Measurements from ENCODE around the gene NDUFS7.

Gene NDUFS7

DNA sequence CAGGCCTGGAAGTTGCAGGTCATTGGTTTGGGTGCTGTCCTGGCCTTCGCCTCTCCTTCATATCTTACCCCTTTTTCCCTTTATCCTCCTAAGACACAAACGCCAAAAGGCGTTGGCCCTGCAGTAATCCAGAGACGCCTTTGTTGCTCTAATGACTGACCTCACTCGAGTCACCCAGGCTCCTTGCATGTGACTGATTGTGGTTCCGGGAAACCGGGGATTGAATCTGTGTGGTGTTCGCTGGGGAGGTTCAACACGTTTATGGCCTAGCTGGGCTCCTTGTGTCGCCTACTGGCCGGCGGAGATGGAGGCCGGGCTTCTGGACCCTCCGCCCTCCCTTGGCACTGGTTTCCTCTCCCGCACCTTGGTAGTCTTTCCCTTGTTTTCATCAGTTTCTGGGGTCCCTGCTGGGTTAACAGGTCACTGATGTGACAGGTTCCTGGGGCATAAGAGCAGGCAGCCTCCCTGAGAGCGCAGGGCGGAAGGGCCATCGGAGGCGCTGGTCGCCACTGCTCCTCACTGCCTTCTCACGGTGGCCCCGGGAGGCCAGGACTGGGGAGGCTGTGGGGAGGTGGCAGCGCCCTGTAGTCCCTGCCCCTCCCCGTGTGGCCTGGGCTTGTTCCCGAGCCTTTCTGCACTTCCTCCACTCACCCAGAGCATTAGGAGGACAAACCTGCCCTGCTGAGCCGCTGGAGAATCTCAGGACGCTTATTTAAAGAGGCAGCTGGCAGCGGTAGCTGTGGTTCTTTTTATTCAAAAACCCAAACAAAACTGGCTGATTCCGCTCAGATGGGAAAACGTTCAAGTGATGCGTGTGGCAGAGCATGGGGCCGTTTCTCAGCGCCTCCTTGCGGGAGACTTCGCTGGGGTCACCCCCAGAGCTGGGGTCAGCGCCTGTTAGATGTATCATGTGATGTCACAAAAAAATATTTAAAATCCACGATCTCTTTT lies 18.1 kb upstream of the NDUFS7 start:
- TF ChIP-seq CTCF (IDR thresholded peaks at IDR 0.05; ENCODE audit: low read depth, low read length, missing control alignments): no peak
- no peak overlapping the region for H3K4me3 ChIP-seq (replicated peaks; ENCODE audit: low read depth, low read length)
- DNase-seq (ENCODE audit: extremely low read depth, low read depth): no peak

GRCh38 chr19:1366296-1366695 lies 17.4 kb upstream of the NDUFS7 start:
- H3K4me3 ChIP-seq (replicated peaks; ENCODE audit: low read depth, low read length): no peak overlapping the region
- TF ChIP-seq CTCF (IDR thresholded peaks at IDR 0.05; ENCODE audit: low read depth, low read length, missing control alignments): no peak
- no peak for DNase-seq (ENCODE audit: extremely low read depth, low read depth)

DNA sequence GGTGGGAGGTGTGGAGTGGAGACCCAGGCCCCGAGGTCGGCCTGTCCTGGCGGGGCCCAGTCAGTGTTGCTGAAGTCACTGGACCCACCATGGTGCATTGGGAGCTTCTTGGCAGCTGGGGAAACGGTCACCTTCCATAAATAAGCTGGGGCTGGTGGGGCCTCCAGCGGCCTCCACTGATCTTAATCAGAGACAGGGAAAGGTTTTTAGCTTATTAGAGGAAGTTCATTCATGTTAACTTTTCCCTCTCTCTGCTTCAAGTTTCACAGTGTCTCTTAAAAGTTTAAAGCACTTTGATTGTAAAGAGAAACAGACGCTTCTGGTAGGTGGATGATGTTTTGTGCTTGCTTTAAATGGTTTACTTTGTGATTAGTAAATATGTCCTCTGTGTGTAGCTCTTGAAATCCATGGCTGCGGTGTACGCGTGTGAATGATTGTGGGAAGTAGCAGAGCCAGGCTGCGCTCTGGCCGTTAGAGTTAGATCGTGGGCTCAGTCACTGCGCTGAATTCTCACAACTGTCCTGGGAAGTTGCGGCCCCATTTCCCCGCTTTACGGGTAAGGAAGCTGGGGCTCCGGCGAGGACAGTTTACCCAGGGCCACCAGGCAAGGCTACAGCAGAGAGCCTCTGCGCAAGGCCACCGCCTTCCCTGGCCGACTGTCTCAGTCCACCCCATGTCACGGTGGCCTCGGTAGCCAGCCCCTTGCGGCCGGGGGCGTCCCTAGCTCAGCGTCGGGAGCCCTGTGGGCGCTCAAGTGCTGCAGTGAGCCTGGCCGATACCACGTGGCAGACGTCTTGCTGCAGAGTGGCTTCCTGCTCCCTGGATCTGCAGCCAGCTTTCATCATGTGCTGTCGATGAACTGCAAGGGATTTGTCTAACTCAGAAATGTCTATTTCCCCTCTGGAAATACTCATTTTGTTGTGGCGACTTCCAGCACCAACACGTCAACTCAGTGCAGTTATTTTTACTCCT lies 16.5 kb upstream of the NDUFS7 start:
- H3K4me3 ChIP-seq (replicated peaks; ENCODE audit: low read depth, low read length): no peak overlapping the region
- DNase-seq (ENCODE audit: extremely low read depth, low read depth): no peak
- no peak for TF ChIP-seq CTCF (IDR thresholded peaks at IDR 0.05; ENCODE audit: low read depth, low read length, missing control alignments)

GRCh38 chr19:1369214-1369805 lies 14.4 kb upstream of the NDUFS7 start:
- no peak overlapping the region for H3K4me3 ChIP-seq (replicated peaks; ENCODE audit: low read depth, low read length)
- TF ChIP-seq CTCF (IDR thresholded peaks at IDR 0.05; ENCODE audit: low read depth, low read length, missing control alignments): no peak
- DNase-seq (ENCODE audit: extremely low read depth, low read depth): no peak

DNA sequence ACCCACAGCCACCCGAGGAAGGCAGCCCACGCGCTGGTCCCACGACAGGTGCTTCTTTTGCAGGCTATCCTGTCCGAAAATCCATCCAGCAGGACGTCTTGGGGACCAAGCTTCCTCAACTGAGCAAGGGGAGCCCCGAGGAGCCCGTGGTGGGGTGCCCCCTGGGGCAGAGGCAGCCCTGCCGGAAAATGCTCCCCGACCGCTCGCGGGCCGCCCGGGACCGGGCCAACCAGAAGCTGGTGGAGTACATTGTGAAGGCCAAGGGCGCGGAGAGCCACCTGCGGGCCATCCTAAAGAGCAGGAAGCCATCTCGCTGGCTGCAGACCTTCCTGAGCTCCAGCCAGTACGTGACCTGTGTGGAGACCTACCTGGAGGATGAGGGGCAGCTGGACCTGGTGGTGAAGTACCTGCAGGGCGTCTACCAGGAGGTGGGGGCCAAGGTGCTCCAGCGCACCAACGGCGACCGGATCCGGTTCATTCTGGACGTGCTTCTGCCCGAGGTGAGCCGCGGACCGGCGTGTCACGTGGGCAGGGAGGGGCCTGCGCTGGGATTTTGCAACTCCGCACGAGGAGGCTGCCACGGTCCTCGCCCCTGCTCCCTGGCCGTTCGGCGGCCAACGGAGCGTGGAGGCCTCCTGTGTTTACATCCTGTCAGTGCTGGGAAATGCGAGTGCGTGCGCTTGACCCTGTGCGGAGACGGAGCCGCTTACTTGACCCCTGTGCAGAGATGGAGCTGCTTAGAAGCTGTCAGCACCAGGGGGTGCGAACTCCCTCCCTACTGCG lies 12.9 kb upstream of the NDUFS7 start:
- H3K4me3 ChIP-seq (replicated peaks; ENCODE audit: low read depth, low read length): no peak overlapping the region
- no peak for DNase-seq (ENCODE audit: extremely low read depth, low read depth)
- TF ChIP-seq CTCF (IDR thresholded peaks at IDR 0.05; ENCODE audit: low read depth, low read length, missing control alignments): no peak

GRCh38 chr19:1373042-1373533 lies 10.6 kb upstream of the NDUFS7 start:
- no peak for TF ChIP-seq CTCF (IDR thresholded peaks at IDR 0.05; ENCODE audit: low read depth, low read length, missing control alignments)
- no peak for DNase-seq (ENCODE audit: extremely low read depth, low read depth)
- H3K4me3 ChIP-seq (replicated peaks; ENCODE audit: low read depth, low read length): no peak overlapping the region

Data from HFF-Myc (cell line).